Forelimb muscle (tissue), 1 donor: ENCODE data around the gene PROX1. TPM values are rescaled to one million over a fixed set of nuclear protein-coding genes. Genes with fewer than 3 reads are reported as not detected.

ENCODE experiments used
- DNase-seq: peaks from one replicate; pipeline ENCODE4 v3.0.0-alpha.2; 2013; ENCODE audit warnings: low read depth
- polyA plus RNA-seq: library from polyadenylated mRNA; unstranded; fragments of 120-200 nt; gene quantifications from one replicate; pipeline ENCODE4 v1.2.1, GENCODE V29; 2013; ENCODE audit not compliant: insufficient read length

Gene PROX1
- polyA plus RNA-seq, 1 donor = 12.8 TPM

- DNase-seq = no peak
These were observed 6.9 kb upstream of the PROX1 start for GRCh38 chr1:213980906-213981305.

GRCh38 chr1:213982289-213982671, 5.5 kb upstream of the PROX1 start:
- no peak for DNase-seq

- DNase-seq = no peak
These were observed 4.9 kb upstream of the PROX1 start for GRCh38 chr1:213982672-213983492.

GRCh38 chr1:213983493-213984386, 4.0 kb upstream of the PROX1 start:
- no peak for DNase-seq

- no peak for DNase-seq
These were observed 3.2 kb upstream of the PROX1 start for GRCh38 chr1:213984387-213985208.

- DNase-seq = no peak
These were observed 2.4 kb upstream of the PROX1 start for GRCh38 chr1:213985209-213986019.

GRCh38 chr1:213986020-213986924, 1.5 kb upstream of the PROX1 start:
- DNase-seq = no peak

GRCh38 chr1:213986925-213987250, 885 bp upstream of the PROX1 start:
- no peak for DNase-seq

GRCh38 chr1:213987422-213987926, 299 bp upstream of the PROX1 start:
- DNase-seq = no peak

GRCh38 chr1:213988507-213989001, 781 bp downstream of the PROX1 start:
- no peak for DNase-seq

GRCh38 chr1:213989002-213989855, 1.5 kb downstream of the PROX1 start:
- DNase-seq = no peak

- DNase-seq = no peak
These were observed 6.2 kb downstream of the PROX1 start for GRCh38 chr1:213993929-213994328.

- no peak for DNase-seq
These were observed 7.1 kb downstream of the PROX1 start for GRCh38 chr1:213994888-213995287.

- no peak for DNase-seq
These were observed 7.8 kb downstream of the PROX1 start for GRCh38 chr1:213995603-213996002.

- no peak for DNase-seq
These were observed 8.7 kb downstream of the PROX1 start for GRCh38 chr1:213996320-213997037.

- DNase-seq = no peak
These were observed 9.4 kb downstream of the PROX1 start for GRCh38 chr1:213997038-213997771.

GRCh38 chr1:213997772-213998107, 10.0 kb downstream of the PROX1 start:
- no peak for DNase-seq

- no peak for DNase-seq
These were observed 11.0 kb downstream of the PROX1 start for GRCh38 chr1:213998785-213999184.
